A549 (cell line): Measurements from ENCODE around the gene SORL1. TPM values are rescaled to one million over a fixed set of nuclear protein-coding genes. Genes with fewer than 3 reads are reported as not detected.

Experiments
- ATAC-seq, 2 experiments: fragments of 200-7000 bp in 1 of 2; fragments of >200 bp in 1 of 2; cut with Nextera tagmentation in 1 of 2; cut with Tn5 transposase in 1 of 2; 3 replicates each; pipeline versions ENCODE4 v1.8.0 to v1.9.1; 2018 to 2020; ENCODE audit warnings: mild to moderate bottlenecking in 1 of 2, moderate library complexity in 1 of 2
- CTCF ChIA-PET: fragments of 300-600 bp; sonication (Branson Sonifier 250); formaldehyde crosslinking; extraction: SDS; loops from one replicate; lab custom pipeline; 2021; ENCODE audit warnings: antibody characterized with exemption, inconsistent platforms; lab: Yijun Ruan, JAX
- POLR2A ChIA-PET: fragments of 350-600 bp; formaldehyde crosslinking; extraction: SDS; loops from one replicate; lab custom pipeline; 2021; ENCODE audit warnings: antibody characterized with exemption, inconsistent platforms; lab: Yijun Ruan, JAX
- DNase-seq, 2 experiments: peaks; one replicate each; pipeline versions ENCODE4 v3.0.0 to v3.0.0-alpha.2; 2011 to 2016; ENCODE audit warnings: low read depth in 1 of 2, low spot score in 1 of 2
- FAIRE-seq: peaks from 2 replicates; lab custom pipeline; 2011; peaks lifted over from hg19 to GRCh38; lab: Jason Lieb, UNC
- H3K27ac ChIP-seq, 2 experiments: fragments of >200 bp; sonication (Bioruptor Twin); formaldehyde crosslinking; 3 replicates each; pipeline ENCODE4 v1.5.1; 2016 to 2017
- H3K4me1 ChIP-seq: fragments of >200 bp; sonication (Bioruptor Twin); formaldehyde crosslinking; 3 replicates; pipeline ENCODE4 v1.6.1; 2016
- H3K4me2 ChIP-seq: fragments of >200 bp; sonication (Bioruptor Twin); formaldehyde crosslinking; 3 replicates; pipeline ENCODE4 v1.6.1; 2016
- H3K4me3 ChIP-seq: fragments of >200 bp; sonication (Bioruptor Twin); formaldehyde crosslinking; 3 replicates; pipeline ENCODE4 v1.5.1; 2016
- H3K9me3 ChIP-seq: fragments of >200 bp; sonication (Bioruptor Twin); formaldehyde crosslinking; 3 replicates; pipeline ENCODE4 v1.6.1; 2016
- BHLHE40 ChIP-seq: IDR thresholded peaks from 2 replicates; pipeline ENCODE4 v1.6.1; 2012; ENCODE audit warnings: low read depth, low read length, inconsistent platforms
- CBX2 ChIP-seq: fragments of 200-600 bp; sonication (generic); IDR thresholded peaks from 2 replicates; pipeline ENCODE4 v1.6.1; 2016; ENCODE audit warnings: low read depth, mild to moderate bottlenecking, borderline replicate concordance
- CBX8 ChIP-seq: fragments of 200-600 bp; sonication (generic); IDR thresholded peaks from 2 replicates; pipeline ENCODE4 v1.6.1; 2016
- CEBPB ChIP-seq, 2 experiments: fragments of >200 bp in 1 of 2; sonication (Bioruptor Twin) in 1 of 2; formaldehyde crosslinking in 1 of 2; IDR thresholded peaks; 2 replicates each; pipeline ENCODE4 v1.6.1; 2012 to 2016
- EHF ChIP-seq: fragments of 250-450 bp; sonication (Bioruptor Pico); IDR thresholded peaks from 2 replicates; pipeline ENCODE4 v1.5.0; 2020; ENCODE audit warnings: mild to moderate bottlenecking
- ELK1 ChIP-seq: fragments of 150-350 bp; IDR thresholded peaks from 2 replicates; pipeline ENCODE4 v1.6.1; 2014; ENCODE audit warnings: low read depth, mild to moderate bottlenecking, low read length
- EP300 ChIP-seq, 2 experiments: fragments of >200 bp; sonication (Bioruptor Twin); formaldehyde crosslinking; IDR thresholded peaks; 2 replicates in 1 of 2; 3 replicates in 1 of 2; pipeline ENCODE4 v1.6.1; 2016 to 2017
- FOSL2 ChIP-seq, 2 experiments: fragments of 450-650 bp in 1 of 2; fragments of >200 bp in 1 of 2; sonication (Bioruptor Twin) in 1 of 2; formaldehyde crosslinking; IDR thresholded peaks; 2 replicates each; pipeline versions ENCODE4 v1.5.0 to v1.6.1; 2016 to 2020; ENCODE audit warnings: mild to moderate bottlenecking in 1 of 2, moderate library complexity in 1 of 2
- GATA3 ChIP-seq: IDR thresholded peaks from 2 replicates; pipeline ENCODE4 v1.6.1; 2012; ENCODE audit warnings: borderline replicate concordance
- HOXA7 ChIP-seq: fragments of 250-450 bp; sonication (Bioruptor Pico); IDR thresholded peaks from 2 replicates; pipeline ENCODE4 v1.5.0; 2020; ENCODE audit warnings: mild to moderate bottlenecking, moderate library complexity
- JUN ChIP-seq, 2 experiments: fragments of >200 bp; sonication (Bioruptor Twin); formaldehyde crosslinking; IDR thresholded peaks; 2 replicates in 1 of 2; 3 replicates in 1 of 2; pipeline ENCODE4 v1.6.1; 2016 to 2017
- JUNB ChIP-seq: fragments of >200 bp; sonication (Bioruptor Twin); formaldehyde crosslinking; IDR thresholded peaks from 2 replicates; pipeline ENCODE4 v1.6.1; 2016
- KDM1A ChIP-seq: fragments of 200-600 bp; sonication (generic); IDR thresholded peaks from 2 replicates; pipeline ENCODE4 v1.6.1; 2016; ENCODE audit warnings: low read depth, mild to moderate bottlenecking
- MAX ChIP-seq: IDR thresholded peaks from 2 replicates; pipeline ENCODE4 v1.6.1; 2012
- MAZ ChIP-seq: fragments of 150-350 bp; IDR thresholded peaks from 2 replicates; pipeline ENCODE4 v1.6.1; 2014; ENCODE audit warnings: antibody characterized with exemption, low read depth, low read length, borderline replicate concordance
- MYC ChIP-seq: IDR thresholded peaks from 2 replicates; pipeline ENCODE4 v1.6.1; 2012; ENCODE audit warnings: mild to moderate bottlenecking, inconsistent platforms, low read length, improper control_type of control experiment, borderline replicate concordance
- NPAS2 ChIP-seq: fragments of 250-450 bp; sonication (Bioruptor Pico); IDR thresholded peaks from 2 replicates; pipeline ENCODE4 v1.8.0; 2022; ENCODE audit warnings: mild to moderate bottlenecking, moderate library complexity, borderline replicate concordance
- PHF8 ChIP-seq: fragments of 200-600 bp; sonication (generic); IDR thresholded peaks from 2 replicates; pipeline ENCODE4 v1.6.1; 2016; ENCODE audit warnings: low read depth, mild to moderate bottlenecking, antibody characterized with exemption, moderate library complexity, borderline replicate concordance
- POLR2AphosphoS2 ChIP-seq: conservative IDR thresholded peaks from 2 replicates; pipeline ENCODE4 v1.6.1; 2012; ENCODE audit warnings: low read length, improper control_type of control experiment, inconsistent platforms
- RAD21 ChIP-seq, 2 experiments: fragments of >200 bp in 1 of 2; sonication (Bioruptor Twin) in 1 of 2; formaldehyde crosslinking in 1 of 2; IDR thresholded peaks in 1 of 2; conservative IDR thresholded peaks in 1 of 2; 2 replicates in 1 of 2; 3 replicates in 1 of 2; pipeline ENCODE4 v1.6.1; 2012 to 2018; ENCODE audit warnings: inconsistent platforms in 1 of 2
- RCOR1 ChIP-seq: fragments of 150-350 bp; IDR thresholded peaks from 2 replicates; pipeline ENCODE4 v1.6.1; 2014; ENCODE audit warnings: antibody characterized with exemption, low read length, low read depth
- SREBF2 ChIP-seq: fragments of 450-650 bp; IDR thresholded peaks from 2 replicates; pipeline ENCODE4 v1.6.1; 2014; ENCODE audit warnings: mild to moderate bottlenecking, moderate library complexity
- TFCP2L1 ChIP-seq: fragments of 250-450 bp; sonication (Bioruptor Pico); IDR thresholded peaks from 2 replicates; pipeline ENCODE4 v1.5.0; 2021; ENCODE audit warnings: mild to moderate bottlenecking
- TP53 ChIP-seq: fragments of 250-450 bp; sonication (Bioruptor Pico); IDR thresholded peaks from 2 replicates; pipeline ENCODE4 v1.5.0; 2021; ENCODE audit warnings: mild to moderate bottlenecking, moderate library complexity
- ZC3H11A ChIP-seq: fragments of 450-650 bp; IDR thresholded peaks from 2 replicates; pipeline ENCODE4 v1.6.1; 2014; ENCODE audit warnings: antibody characterized with exemption, mild to moderate bottlenecking
- ZNF302 ChIP-seq: fragments of 250-450 bp; sonication (Bioruptor Pico); IDR thresholded peaks from 2 replicates; pipeline ENCODE4 v1.9.0; 2021; ENCODE audit warnings: inconsistent platforms, mild to moderate bottlenecking, moderate library complexity
- WGBS: methylation state at CpG from one replicate; pipeline ENCODE4 v1.1.6; 2017; ENCODE audit errors: missing lambda C conversion rate; 5-methylcytosine and 5-hydroxymethylcytosine counted together
- polyA plus RNA-seq, 4 experiments: library from polyadenylated mRNA; depleted of rRNA in 3 of 4; stranded (reverse); fragments of >200 nt; fragmentation: RNase III in 1 of 4; extraction: RNeasy Plus Mini Kit Qiagen cat#74134 plus additional on column Dnase treatment in 1 of 4; gene quantifications; 2 replicates in 3 of 4; 3 replicates in 1 of 4; pipeline ENCODE4 v1.2.3, GENCODE V29; 2011 to 2017
- TF ChIP-seq, protein P1 (sequence below): IDR thresholded peaks from 2 replicates; pipeline ENCODE4 v1.6.1; 2012; ENCODE audit warnings: low read depth, borderline replicate concordance
- TF ChIP-seq, protein P2 (sequence below): fragments of >200 bp; sonication (Bioruptor Twin); formaldehyde crosslinking; IDR thresholded peaks from 3 replicates; pipeline ENCODE4 v1.6.1; 2016

Gene SORL1
- polyA plus RNA-seq, 2 of the 4 experiments (the other 2 are of a cell fraction), result 0.45 to 3.8 TPM

DNA sequence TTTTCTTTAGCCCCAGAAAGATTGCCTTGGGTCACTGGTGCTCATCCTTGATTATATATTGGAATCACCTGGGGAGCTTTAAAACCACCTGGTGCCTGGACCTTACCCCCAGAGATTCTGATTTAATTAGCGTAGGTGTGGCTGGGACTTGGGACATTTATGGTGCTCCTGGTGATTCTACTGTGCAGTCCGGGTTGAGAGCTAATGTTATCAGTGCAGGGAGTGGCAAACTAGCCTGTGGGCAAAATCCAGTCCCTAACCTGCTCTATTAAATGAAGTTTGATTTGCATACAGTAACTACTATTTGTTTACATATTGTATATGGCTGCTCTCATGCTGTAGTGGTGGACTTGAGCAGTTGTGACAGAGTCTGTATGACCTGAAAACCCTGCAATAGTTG, 134.6 kb downstream of the SORL1 start:
- Histone ChIP-seq H3K4me3 (no peak overlapping the region), H3K4me1 (no peaks in the 10 kb centered on the region), H3K4me2 (no peak overlapping the region), H3K9me3 (no peaks in the 10 kb centered on the region), H3K27ac (no peak overlapping the region)
- FAIRE-seq, result no peak
- TF ChIP-seq ZC3H11A (no peak), FOSL2 (IDR thresholded peaks at IDR 0.05) (no peak), FOSL2 (CRISPR knock-in tag; IDR thresholded peaks at IDR 0.05) (no peak), ZNF302 (CRISPR knock-in tag) (no peak), TP53 (no peak), NPAS2 (CRISPR knock-in tag) (no peak), TFCP2L1 (no peak), RCOR1 (no peak), BHLHE40 (no peak), SREBF2 (no peak), POLR2AphosphoS2 (no peak), MAZ (no peak), EP300 (IDR thresholded peaks at IDR 0.05) (no peak), MYC (no peak), CBX8 (no peak), HOXA7 (CRISPR knock-in tag) (no peak)
- TF ChIP-seq, protein P1, sequence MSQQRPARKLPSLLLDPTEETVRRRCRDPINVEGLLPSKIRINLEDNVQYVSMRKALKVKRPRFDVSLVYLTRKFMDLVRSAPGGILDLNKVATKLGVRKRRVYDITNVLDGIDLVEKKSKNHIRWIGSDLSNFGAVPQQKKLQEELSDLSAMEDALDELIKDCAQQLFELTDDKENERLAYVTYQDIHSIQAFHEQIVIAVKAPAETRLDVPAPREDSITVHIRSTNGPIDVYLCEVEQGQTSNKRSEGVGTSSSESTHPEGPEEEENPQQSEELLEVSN, result no peak
- TF ChIP-seq, protein P2, sequence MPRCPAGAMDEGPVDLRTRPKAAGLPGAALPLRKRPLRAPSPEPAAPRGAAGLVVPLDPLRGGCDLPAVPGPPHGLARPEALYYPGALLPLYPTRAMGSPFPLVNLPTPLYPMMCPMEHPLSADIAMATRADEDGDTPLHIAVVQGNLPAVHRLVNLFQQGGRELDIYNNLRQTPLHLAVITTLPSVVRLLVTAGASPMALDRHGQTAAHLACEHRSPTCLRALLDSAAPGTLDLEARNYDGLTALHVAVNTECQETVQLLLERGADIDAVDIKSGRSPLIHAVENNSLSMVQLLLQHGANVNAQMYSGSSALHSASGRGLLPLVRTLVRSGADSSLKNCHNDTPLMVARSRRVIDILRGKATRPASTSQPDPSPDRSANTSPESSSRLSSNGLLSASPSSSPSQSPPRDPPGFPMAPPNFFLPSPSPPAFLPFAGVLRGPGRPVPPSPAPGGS, result no peak
- no peak for DNase-seq
- ChIA-PET POLR2A (no interaction called here), CTCF (no interaction called here)
- WGBS, result 0% methylated on average over 1 of the region's 2 CpGs
- ATAC-seq, result no peak

DNA sequence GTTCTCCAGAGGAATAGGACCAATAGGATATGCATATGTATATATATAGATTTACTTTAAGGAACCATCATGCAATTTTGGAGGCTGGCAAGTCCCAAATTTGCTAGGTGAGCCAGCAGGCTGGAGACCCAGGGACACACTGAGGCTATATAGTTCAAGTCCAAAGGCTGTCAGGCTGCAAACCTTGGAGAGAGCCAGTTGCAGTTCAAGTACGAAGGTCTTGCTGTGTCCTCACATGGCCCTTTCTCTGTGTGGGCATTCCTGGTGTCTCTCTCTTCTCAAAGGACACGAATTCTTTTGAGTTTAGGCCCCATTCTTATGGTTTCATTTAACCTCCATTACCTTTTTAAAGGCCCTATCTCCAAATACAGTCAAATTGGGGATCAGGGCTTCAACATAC, 135.1 kb downstream of the SORL1 start:
- TF ChIP-seq MAX (no peak), GATA3 (no peak), JUN (IDR thresholded peaks at IDR 0.05) (no peak), ELK1 (no peak), CEBPB (IDR thresholded peaks at IDR 0.05) (no peak)
- DNase-seq, result no peak
- 45% methylated on average over 2 of the region's 2 CpGs for WGBS
- Histone ChIP-seq H3K4me2 (no peak overlapping the region), H3K4me1 (no peaks in the 10 kb centered on the region), H3K27ac (no peak overlapping the region), H3K4me3 (no peak overlapping the region), H3K9me3 (no peaks in the 10 kb centered on the region)
- ChIA-PET CTCF (no interaction called here), POLR2A (no interaction called here)
- FAIRE-seq, result no peak
- no peak for ATAC-seq

GRCh38 chr11:121588747-121589146, 136.6 kb downstream of the SORL1 start:
- POLR2A ChIA-PET, result no interaction called here
- no peaks in the 10 kb centered on the region for H3K9me3 ChIP-seq
- DNase-seq (no peak), ATAC-seq (no peak), FAIRE-seq (no peak)
- no peaks in the 10 kb centered on the region for H3K4me1 ChIP-seq
- 68% methylated on average over 8 of the region's 8 CpGs for WGBS
- TF ChIP-seq EHF (CRISPR knock-in tag) (no peak), CBX2 (no peak), POLR2AphosphoS2 (no peak), CEBPB (IDR thresholded peaks at IDR 0.05) (no peak), BHLHE40 (no peak), JUNB (no peak), RAD21 (conservative IDR thresholded peaks at IDR 0.05 in 1 of 2, IDR thresholded peaks at IDR 0.05 in 1 of 2) (no peak), KDM1A (no peak), PHF8 (no peak)
- TF ChIP-seq, protein P1, result no peak
- CTCF ChIA-PET, result interaction anchor here (1.6 to 1.7 kb wide), 2 partner anchors 17 to 272 kb away, joined by 3 to 4 read pairs; no protein-coding TSS in a partner anchor
- no peak overlapping the region for H3K27ac ChIP-seq
- H3K4me2 ChIP-seq, result no peak overlapping the region
- H3K4me3 ChIP-seq, result no peak overlapping the region
